Astrocyte (in vitro differentiated cells and primary cell): ENCODE results near the gene CEP128. TPM values are rescaled to one million over a fixed set of nuclear protein-coding genes. Genes with fewer than 3 reads are reported as not detected.

Experiments used
- DNase-seq: peaks from one replicate; pipeline ENCODE4 v3.0.0-alpha.2; 2010; ENCODE audit warnings: low read depth
- FAIRE-seq: peaks from 2 replicates; lab custom pipeline; 2011; peaks lifted over from hg19 to GRCh38; lab: Jason Lieb, UNC
- H2AFZ ChIP-seq: 2 replicates; pipeline ENCODE4 v1.6.0; 2012; ENCODE audit warnings: low read depth, low read length, inconsistent platforms
- H3K27ac ChIP-seq: 2 replicates; pipeline ENCODE4 v1.5.1; 2011; ENCODE audit warnings: low read depth, low read length, inconsistent platforms
- H3K27me3 ChIP-seq: 2 replicates; pipeline ENCODE4 v1.6.0; 2011; ENCODE audit warnings: low read length, inconsistent platforms; ENCODE audit not compliant: insufficient read depth
- H3K36me3 ChIP-seq: 2 replicates; pipeline ENCODE4 v1.5.1; 2011; ENCODE audit warnings: low read length, inconsistent platforms; ENCODE audit not compliant: insufficient read depth
- H3K4me1 ChIP-seq: 2 replicates; pipeline ENCODE4 v1.5.1; 2011; ENCODE audit warnings: low read length, inconsistent platforms; ENCODE audit not compliant: insufficient read depth
- H3K4me2 ChIP-seq: 2 replicates; pipeline ENCODE4 v1.6.0; 2012; ENCODE audit warnings: low read length, inconsistent platforms
- H3K4me3 ChIP-seq: 2 replicates; pipeline ENCODE4 v1.5.1; 2011; ENCODE audit warnings: low read depth, mild to moderate bottlenecking, low read length, inconsistent platforms; ENCODE audit not compliant: insufficient read depth
- H3K79me2 ChIP-seq: 2 replicates; pipeline ENCODE4 v1.6.0; 2012; ENCODE audit warnings: mild to moderate bottlenecking, low read length, inconsistent platforms; ENCODE audit not compliant: insufficient read depth
- H3K9ac ChIP-seq: 2 replicates; pipeline ENCODE4 v1.6.0; 2012; ENCODE audit warnings: mild to moderate bottlenecking, low read length, inconsistent platforms
- H3K9me3 ChIP-seq: 2 replicates; pipeline ENCODE4 v1.5.1; 2012; ENCODE audit warnings: low read depth, mild to moderate bottlenecking, low read length, inconsistent platforms; ENCODE audit not compliant: insufficient read depth
- H4K20me1 ChIP-seq: 2 replicates; pipeline ENCODE4 v1.6.0; 2012; ENCODE audit warnings: low read length, inconsistent platforms; ENCODE audit not compliant: insufficient read depth
- H3K27ac Mint-ChIP-seq: one replicate; pipeline ENCODE4 v1.8.0; 2021; ENCODE audit warnings: mild to moderate bottlenecking, mixed read lengths; ENCODE audit not compliant: unreplicated experiment
- H3K27me3 Mint-ChIP-seq: one replicate; pipeline ENCODE4 v1.8.0; 2021; ENCODE audit warnings: low read depth, mixed read lengths; ENCODE audit not compliant: unreplicated experiment
- H3K36me3 Mint-ChIP-seq: one replicate; pipeline ENCODE4 v1.8.0; 2021; ENCODE audit warnings: low read depth, mixed read lengths; ENCODE audit not compliant: unreplicated experiment
- H3K4me1 Mint-ChIP-seq: one replicate; pipeline ENCODE4 v1.8.0; 2021; ENCODE audit warnings: low read depth, mixed read lengths; ENCODE audit not compliant: unreplicated experiment
- H3K4me3 Mint-ChIP-seq: one replicate; pipeline ENCODE4 v1.8.0; 2021; ENCODE audit warnings: mild to moderate bottlenecking, moderate library complexity, mixed read lengths; ENCODE audit not compliant: unreplicated experiment
- H3K9me3 Mint-ChIP-seq: one replicate; pipeline ENCODE4 v1.8.0; 2021; ENCODE audit warnings: mild to moderate bottlenecking, mixed read lengths; ENCODE audit not compliant: unreplicated experiment
- EZH2 ChIP-seq: IDR thresholded peaks from 2 replicates; pipeline ENCODE4 v1.6.1; 2012; ENCODE audit warnings: mild to moderate bottlenecking, low read length, inconsistent platforms; ENCODE audit not compliant: insufficient read depth
- total RNA-seq: library from RNA; stranded (reverse); gene quantifications from 2 replicates; pipeline ENCODE4 v1.2.1, GENCODE V29; 2021
- TF ChIP-seq, protein P1 (sequence below): IDR thresholded peaks from 2 replicates; pipeline ENCODE4 v1.5.1; 2011; ENCODE audit warnings: low read depth, mild to moderate bottlenecking, inconsistent platforms, low read length, moderate library complexity; ENCODE audit not compliant: insufficient read depth

CEP128 gene
- total RNA-seq, 1 donor from 2014 or later: 6.4 TPM

- H3K27me3 Mint-ChIP-seq: no peaks in the 10 kb centered on the region
- Histone ChIP-seq H3K4me2 (no peak overlapping the region), H4K20me1 (no peaks in the 10 kb centered on the region), H3K36me3 (no peaks in the 10 kb centered on the region), H3K4me1 (no peaks in the 10 kb centered on the region), H3K27ac (no peak overlapping the region), H3K4me3 (no peak overlapping the region), H2AFZ (no peak overlapping the region), H3K27me3 (no peaks in the 10 kb centered on the region), H3K9ac (no peak overlapping the region), H3K9me3 (peaks cover 7% of the 10 kb centered on the region), H3K79me2 (no peaks in the 10 kb centered on the region)
- FAIRE-seq (no peak), DNase-seq (peak; percentile 30)
- H3K4me1 Mint-ChIP-seq: peaks cover 5% of the 10 kb centered on the region
- TF ChIP-seq EZH2: no peak
- TF ChIP-seq, protein P1, sequence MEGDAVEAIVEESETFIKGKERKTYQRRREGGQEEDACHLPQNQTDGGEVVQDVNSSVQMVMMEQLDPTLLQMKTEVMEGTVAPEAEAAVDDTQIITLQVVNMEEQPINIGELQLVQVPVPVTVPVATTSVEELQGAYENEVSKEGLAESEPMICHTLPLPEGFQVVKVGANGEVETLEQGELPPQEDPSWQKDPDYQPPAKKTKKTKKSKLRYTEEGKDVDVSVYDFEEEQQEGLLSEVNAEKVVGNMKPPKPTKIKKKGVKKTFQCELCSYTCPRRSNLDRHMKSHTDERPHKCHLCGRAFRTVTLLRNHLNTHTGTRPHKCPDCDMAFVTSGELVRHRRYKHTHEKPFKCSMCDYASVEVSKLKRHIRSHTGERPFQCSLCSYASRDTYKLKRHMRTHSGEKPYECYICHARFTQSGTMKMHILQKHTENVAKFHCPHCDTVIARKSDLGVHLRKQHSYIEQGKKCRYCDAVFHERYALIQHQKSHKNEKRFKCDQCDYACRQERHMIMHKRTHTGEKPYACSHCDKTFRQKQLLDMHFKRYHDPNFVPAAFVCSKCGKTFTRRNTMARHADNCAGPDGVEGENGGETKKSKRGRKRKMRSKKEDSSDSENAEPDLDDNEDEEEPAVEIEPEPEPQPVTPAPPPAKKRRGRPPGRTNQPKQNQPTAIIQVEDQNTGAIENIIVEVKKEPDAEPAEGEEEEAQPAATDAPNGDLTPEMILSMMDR: no peak
- peaks cover 25% of the 10 kb centered on the region for H3K9me3 Mint-ChIP-seq
- H3K4me3 Mint-ChIP-seq: no peak overlapping the region
- peaks cover 7% of the 10 kb centered on the region for H3K36me3 Mint-ChIP-seq
- H3K27ac Mint-ChIP-seq: no peak overlapping the region
Observed at GRCh38 chr14:80678436-80678835, 263.1 kb downstream of the CEP128 start.

- no peaks in the 10 kb centered on the region for H3K27me3 ChIP-seq
- H4K20me1 ChIP-seq: no peaks in the 10 kb centered on the region
- H3K4me3 Mint-ChIP-seq: no peak overlapping the region
- H2AFZ ChIP-seq: no peak overlapping the region
- peaks cover 5% of the 10 kb centered on the region for H3K4me1 ChIP-seq
- H3K79me2 ChIP-seq: no peaks in the 10 kb centered on the region
- no peak overlapping the region for H3K27ac ChIP-seq
- H3K27ac Mint-ChIP-seq: no peak overlapping the region
- no peaks in the 10 kb centered on the region for H3K27me3 Mint-ChIP-seq
- FAIRE-seq (peak; percentile 71), DNase-seq (peak; percentile 74)
- no peaks in the 10 kb centered on the region for H3K4me1 Mint-ChIP-seq
- no peaks in the 10 kb centered on the region for H3K36me3 Mint-ChIP-seq
- no peak overlapping the region for H3K4me2 ChIP-seq
- TF ChIP-seq EZH2: no peak
- TF ChIP-seq, protein P1: no peak
- H3K9me3 ChIP-seq: no peaks in the 10 kb centered on the region
- peaks cover 5% of the 10 kb centered on the region for H3K9me3 Mint-ChIP-seq
- H3K9ac ChIP-seq: no peak overlapping the region
- H3K4me3 ChIP-seq: no peak overlapping the region
- H3K36me3 ChIP-seq: no peaks in the 10 kb centered on the region
Observed at GRCh38 chr14:80669426-80669825, 272.1 kb downstream of the CEP128 start.

GRCh38 chr14:80664576-80664975 is 277.0 kb downstream of the CEP128 start:
- no peaks in the 10 kb centered on the region for H3K27me3 Mint-ChIP-seq

More at GRCh38 chr14:80664576-80664975, 277.0 kb downstream of the CEP128 start:
- Histone ChIP-seq H3K27me3 (no peaks in the 10 kb centered on the region), H3K4me2 (peak overlapping the region; percentile 1), H3K4me3 (no peak overlapping the region), H3K4me1 (peaks cover 5% of the 10 kb centered on the region), H3K79me2 (no peaks in the 10 kb centered on the region), H3K9ac (no peak overlapping the region), H3K27ac (no peak overlapping the region), H3K36me3 (no peaks in the 10 kb centered on the region), H3K9me3 (no peaks in the 10 kb centered on the region), H4K20me1 (no peaks in the 10 kb centered on the region), H2AFZ (no peak overlapping the region)
- TF ChIP-seq, protein P1: no peak
- TF ChIP-seq EZH2: no peak
- Mint-ChIP-seq H3K36me3 (no peaks in the 10 kb centered on the region), H3K4me1 (no peaks in the 10 kb centered on the region), H3K4me3 (no peak overlapping the region), H3K9me3 (peaks cover 5% of the 10 kb centered on the region), H3K27ac (no peak overlapping the region)
- no peak for FAIRE-seq
- DNase-seq: peak; percentile 68
